ENCODE measurements around the gene FAAH2.
"Not testable (repeated sequence)": the region's sequence is repeated elsewhere in the genome, so short reads cannot be mapped to it uniquely, and the experiment has no call there.

DNA sequence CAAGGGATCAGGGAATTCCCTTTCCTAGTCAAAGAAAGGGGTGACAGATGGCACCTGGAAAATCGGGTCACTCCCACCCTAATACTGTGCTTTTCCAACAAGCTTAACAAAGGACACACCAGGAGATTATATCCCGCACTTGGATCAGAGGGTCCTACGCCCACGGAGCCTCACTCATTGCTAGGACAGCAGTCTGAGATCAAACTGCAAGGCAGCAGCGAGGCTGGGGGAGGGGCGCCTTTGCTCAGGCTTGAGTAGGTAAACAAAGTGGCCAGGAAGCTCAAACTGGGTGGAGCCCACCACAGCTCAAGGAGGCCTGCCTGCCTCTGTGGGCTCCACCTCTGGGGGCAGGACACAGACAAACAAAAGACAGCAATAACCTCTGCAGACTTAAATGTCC is 9.2 kb downstream of the FAAH2 start:
- not testable (repeated sequence) for TF ChIP-seq SUZ12 (IDR thresholded peaks at IDR 0.05; ENCODE audit: extremely low read depth, insufficient read depth, insufficient read length); YY1 (IDR thresholded peaks at IDR 0.05; ENCODE audit: insufficient read depth, insufficient read length)
